Stimulated activated CD8-positive, alpha-beta memory T cell treated with anti-CD3 and anti-CD28 coated beads, Interleukin-4, amount 100 ng/mL, for 1 hour (primary cell): ENCODE data around the gene UBTD2.
"Not testable (repeated sequence)": the region's sequence is repeated elsewhere in the genome, so short reads cannot be mapped to it uniquely, and the experiment has no call there.

Experiments used
- DNase-seq, 2 donors: peaks; one replicate each; pipeline ENCODE4 v3.0.0-alpha.2; 2020; ENCODE audit warnings: low read depth in 2 of 2, low spot score in 1 of 2

UBTD2 gene

DNA sequence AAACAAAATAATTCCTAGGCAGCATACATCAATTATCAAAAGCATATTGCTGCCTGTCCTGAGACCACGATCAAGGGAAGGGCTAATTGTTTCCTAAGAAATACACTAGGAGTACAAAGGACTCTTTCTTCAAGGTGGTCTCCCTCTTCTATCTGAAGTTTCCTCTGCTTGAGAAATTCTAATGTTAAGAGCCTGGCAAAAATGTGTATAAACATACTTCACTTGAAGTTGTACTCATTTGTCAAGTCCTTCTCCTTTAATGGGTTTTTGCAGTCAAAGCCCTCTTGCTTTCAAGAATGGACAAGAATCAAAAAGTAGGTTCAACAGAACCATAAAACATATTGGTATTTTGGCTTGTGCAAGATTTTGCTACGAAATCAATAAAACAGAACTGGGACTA, 31.1 kb downstream of the UBTD2 start:
- DNase-seq, result no peak

DNA sequence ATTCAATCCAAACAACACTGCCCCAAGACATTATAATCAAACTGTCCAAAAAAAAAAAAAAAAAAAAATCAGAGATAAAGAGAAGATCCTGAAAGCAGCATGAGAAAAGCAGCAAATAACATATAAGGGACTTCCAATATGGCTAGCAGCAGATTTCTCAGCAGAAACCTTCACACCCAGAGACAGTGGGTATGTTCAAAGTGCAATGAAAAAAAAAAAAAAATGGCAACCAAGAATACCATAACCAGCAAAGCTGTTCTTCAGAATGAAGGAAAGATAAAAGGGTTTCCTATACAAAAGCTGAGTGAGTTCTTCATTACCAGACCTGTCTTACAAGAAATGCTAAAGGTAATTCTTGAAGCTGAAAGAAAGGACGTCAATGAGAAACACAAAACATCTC, 32.1 kb downstream of the UBTD2 start:
- no peak for DNase-seq

DNA sequence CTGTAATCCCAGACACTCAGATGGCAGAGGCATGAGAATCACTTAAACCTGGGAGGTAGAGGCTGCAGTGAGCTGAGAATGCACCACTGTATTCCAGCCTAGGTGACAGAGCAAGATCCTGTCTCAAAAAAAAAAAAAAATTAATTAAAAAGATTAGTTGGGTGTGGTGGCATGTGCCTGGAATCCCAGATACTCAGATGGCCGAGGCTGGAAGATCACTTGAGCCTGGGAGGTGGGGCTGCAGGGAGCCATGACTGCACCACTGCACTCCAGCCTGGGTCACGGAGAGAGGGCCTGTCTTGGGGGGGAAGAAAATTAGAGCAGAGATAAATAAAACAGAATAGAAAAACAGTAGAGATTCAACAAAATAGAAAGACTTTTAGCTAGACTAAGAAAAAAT, 34.9 kb downstream of the UBTD2 start:
- no peak for DNase-seq

DNA sequence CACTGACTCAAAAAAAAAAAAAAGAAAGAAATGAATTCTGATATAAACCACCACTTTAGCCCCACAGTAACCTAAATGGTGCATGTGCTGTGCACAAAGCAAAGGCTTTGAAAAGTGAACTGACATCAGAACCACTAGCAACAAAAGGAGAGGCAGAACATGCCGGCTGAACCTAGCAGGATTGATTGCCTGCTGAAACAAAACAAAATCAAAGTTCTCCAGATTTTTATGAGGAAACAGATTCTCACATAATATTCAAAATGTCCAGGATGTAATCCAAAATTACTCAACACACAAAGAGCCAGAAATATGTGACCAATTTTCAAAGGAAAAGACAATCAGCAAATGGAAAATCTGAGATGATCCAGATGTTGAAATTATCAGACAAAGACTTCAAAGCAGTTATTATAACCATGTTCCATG, 37.9 kb downstream of the UBTD2 start:
- no peak for DNase-seq

DNA sequence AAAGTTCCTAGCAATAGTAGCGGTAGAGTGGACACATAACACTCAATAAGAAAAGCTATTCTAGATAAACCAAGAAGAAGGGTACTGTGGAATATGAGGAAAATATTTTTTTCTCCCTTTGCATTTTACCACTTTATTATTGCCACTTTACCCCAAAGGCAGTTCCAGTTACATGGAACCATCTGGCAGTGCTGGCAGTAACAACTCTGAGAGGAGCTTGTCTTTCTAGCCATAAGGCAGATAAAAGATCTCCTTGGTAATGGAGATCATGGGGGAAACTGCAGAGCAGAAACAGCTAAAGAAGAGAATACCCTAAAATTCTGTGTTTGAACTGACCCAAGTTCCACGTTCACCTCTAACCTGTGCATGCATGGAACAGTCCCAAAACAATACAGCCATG, 38.5 kb downstream of the UBTD2 start:
- no peak for DNase-seq

DNA sequence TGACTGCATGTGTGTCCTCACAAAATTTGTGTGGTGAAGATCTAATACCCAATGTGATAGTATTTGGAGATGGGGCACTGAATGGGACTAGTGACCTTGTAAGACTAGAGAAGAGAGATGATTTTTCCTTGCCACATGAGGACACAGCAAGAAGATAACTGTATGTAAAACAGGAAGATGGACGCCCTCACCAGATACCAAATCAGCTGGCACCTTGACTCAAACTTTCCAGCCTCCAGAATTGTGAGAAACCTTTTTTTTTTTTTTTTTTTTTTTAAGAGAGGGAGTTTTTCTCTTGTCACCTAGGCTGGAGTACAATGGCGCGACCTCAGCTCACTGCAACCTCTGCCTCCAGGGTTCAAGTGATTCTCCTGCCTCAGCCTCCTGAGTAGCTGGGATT, 40.3 kb downstream of the UBTD2 start:
- DNase-seq, result no peak

DNA sequence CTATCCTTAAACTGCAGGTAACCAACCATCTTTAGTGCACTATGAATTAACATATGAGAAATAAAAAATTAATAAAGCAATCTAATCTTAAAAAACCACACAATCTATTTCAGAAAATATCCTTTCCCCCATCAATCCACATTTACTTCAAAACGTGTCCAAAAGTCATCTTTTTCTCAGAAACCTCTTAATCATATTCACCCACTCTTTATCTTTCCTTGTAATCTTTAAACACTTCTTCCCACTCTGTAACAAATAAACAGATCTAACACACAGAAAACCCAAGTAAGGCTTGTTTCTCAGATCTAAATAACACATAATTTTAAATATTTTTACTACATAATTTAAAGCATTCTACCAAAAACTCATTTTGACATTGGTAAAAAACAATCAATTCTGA, 45.2 kb downstream of the UBTD2 start:
- DNase-seq, result no peak

DNA sequence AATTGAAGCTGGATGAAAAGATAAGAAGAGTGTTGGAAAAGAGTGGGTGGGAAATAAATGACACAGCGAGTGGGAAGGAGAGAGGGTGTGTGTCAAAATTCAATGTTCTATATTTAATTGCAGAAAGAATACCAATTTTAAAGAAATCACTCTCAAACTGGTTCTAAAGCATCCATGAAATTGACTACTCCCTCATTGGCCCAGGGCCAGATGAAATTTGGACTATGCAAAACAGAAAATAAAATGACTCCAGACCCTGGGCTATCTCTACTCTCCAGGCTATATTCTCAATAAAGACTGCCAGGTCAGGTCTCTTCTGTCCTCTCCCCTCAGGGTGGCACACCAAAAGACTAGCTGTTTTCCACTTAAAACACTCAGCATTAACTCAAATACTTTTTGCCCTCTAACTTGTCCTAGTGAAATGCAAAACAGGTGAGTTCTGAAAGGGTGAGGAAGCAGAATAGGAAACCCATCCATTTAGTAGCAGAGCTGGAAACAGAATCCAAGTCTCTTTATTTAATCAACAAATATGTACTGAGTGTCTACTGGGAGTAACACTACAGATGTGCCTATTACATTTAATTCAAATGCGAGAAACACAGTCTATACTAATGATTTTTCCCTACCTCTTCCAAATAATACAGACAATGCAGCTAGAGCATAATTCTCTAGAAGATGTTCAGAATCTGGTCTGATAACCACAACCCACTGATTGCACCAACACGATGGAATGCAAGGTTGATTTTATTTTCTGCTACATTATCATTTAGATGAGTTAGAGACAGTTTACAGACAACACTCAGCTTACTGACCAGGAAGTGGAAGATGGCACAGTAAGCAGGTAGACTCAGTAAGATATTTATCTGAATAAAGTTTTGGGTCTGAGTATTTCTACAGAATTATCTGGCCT, 47.5 kb downstream of the UBTD2 start:
- no peak for DNase-seq

DNA sequence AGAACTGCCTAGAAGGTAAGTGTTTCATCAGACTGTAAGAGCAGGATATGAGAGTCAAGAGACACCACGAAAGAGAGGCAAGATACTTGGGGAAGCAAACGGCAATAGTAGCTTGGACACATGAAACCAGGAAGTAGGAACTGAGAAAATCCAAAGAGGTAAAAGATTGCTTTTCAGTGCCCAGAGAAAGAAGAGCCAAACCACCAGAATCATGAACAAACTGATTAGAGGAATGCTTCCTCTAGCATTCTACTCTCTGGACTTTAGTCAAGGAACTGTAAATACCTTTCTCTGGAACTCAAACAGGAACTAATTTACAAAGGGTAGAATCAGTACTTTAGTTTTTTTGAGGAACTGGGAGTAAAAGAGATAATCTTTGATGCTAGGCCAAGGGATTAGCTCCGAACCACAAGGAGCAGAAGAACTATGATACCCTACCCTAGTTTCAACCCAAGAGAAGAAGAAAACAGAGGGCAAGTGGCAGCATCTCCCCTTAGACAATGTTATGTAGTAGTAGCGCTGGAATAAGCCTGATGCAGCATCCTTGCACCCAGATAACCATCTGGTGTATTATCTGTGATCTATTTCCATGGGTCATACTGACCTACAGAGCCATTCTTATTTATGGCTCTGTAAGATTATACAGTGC, 48.3 kb downstream of the UBTD2 start:
- DNase-seq, result no peak

DNA sequence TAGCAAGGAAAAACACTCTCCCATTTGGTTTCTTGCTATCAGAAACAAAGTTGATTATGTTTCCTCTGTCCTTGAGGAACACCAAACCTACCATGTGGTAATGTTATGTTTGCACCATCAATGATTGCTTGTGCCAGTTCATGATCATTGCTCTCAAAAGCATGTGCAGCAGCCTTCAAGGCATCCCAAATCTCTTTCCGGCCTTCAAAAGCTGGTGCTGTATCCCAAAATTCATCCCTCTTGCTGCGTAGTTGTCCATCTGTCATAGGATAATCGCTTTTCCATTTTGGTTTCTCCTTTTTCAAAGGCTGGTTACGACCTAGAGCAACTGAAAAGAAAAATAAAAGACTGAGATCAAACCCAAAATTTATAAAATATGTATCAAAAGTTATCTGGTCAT, 49.5 kb downstream of the UBTD2 start:
- no peak for DNase-seq

DNA sequence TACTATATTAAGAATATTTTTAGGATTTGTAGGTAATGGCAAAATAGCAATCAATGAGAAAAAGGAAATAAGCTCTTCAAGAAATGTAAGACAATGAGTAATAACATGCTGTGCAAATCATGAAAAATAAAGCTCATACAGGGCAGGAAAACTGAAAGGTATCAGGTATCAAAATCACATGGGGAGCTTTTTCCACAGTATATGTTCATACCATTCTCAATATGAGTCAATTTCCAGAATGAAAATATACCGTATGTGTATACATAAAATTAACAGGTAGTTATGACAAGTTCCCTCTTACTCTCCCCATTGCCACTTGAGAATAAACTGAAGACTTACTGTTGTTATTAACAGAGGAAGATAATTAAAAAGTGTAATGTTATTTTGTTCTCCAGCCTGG, 53.7 kb downstream of the UBTD2 start:
- DNase-seq, result no peak

DNA sequence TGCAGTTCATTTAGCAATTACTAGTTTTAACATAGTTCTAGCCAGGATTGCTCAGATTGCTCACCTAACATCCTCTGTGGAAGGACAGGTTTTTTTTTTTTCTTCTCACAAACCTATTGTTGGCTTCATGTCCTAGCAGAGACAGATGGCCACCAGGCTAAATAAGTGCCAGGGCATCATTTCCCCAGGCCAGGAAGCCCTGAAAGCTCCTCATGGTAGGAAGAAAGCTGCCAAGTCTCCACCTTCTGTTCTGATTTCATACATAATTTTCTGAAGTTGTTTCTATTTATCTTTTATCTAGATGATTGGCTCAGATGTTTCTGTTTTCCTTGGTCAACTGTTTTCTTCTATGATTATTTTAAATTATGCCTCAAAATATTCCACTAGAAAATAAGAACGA, 58.6 kb downstream of the UBTD2 start:
- no peak for DNase-seq

DNA sequence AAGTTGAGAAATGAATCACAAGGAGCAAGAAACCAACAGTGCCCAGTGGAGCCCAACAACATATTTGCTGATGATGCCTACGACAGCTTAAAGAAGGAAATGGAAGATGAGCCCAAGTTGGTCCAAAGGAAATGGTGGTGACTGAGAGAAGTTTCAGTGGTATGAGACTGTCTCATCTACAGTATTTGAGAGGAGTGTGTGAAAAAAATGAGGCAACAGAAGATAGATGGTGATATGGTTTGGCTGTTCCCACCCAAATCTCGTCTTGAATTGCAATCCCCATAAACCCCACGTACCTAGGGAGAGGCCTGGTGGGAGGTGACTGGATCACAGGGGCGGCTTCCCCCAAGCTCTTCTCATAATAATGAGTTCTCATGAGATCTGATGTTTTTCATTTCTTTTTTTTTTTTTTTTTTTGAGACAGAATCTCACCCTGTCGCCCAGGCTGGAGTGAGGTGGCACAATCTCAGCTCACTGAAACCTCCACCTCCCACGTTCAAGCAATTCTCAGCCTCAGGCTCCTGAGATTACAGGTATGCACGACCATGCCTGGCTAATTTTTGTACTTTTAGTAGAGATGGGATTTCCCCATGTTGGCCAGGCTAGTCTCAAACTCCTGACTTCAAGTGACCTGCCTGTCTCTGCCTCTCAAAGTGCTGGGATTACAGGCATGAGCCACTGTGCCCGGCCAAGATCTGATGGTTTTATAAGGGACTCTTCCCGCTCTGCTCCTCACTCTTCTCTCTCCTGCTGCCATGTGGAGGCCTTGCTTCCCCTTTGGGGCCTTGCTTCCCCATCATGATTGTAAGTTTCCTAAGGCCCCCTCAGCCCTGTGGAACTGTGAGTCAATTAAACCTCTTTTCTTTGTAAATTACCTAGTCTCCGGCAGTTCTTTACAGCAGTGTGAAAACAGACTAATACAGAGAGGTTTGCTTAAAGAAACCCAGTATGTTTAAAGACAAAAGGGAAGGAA, 59.4 kb downstream of the UBTD2 start:
- no peak for DNase-seq

DNA sequence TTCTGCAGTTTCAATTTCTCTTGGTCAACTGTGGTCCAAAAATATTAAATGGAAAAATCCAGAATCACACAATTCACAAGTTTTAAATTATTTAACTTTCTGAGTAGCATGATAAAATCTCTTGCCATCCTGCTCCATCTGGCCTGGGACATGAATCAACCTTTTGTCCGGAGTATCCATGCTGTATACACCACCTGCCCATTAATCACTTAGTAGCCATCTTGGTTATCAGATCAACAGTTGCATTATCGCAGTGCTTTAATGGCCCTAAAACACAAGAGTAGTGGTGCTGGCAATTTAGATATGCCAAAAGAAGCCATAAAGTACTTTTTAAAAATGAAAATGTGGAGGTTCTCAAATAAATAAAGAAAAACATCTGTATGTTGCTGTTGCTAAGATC, 64.3 kb downstream of the UBTD2 start:
- DNase-seq, result no peak

DNA sequence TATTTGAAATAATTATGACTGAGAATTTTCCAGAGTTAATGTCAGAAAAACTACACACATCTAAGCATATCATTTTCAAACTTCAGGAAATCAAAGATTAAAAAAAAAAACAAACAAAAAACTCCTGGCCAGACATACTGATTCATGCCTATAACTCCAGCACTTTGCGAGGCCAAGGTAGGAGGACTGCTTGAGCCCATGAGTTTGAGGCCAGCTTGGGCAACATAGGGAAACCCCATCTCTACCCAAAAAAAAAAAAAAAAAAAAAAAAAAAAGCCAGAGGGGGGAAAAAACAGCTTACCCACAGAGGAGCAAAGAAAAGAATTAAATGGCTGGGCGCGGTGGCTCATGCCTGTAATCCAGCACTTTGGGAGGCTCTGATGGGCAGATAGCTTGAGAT, 67.2 kb downstream of the UBTD2 start:
- no peak for DNase-seq

DNA sequence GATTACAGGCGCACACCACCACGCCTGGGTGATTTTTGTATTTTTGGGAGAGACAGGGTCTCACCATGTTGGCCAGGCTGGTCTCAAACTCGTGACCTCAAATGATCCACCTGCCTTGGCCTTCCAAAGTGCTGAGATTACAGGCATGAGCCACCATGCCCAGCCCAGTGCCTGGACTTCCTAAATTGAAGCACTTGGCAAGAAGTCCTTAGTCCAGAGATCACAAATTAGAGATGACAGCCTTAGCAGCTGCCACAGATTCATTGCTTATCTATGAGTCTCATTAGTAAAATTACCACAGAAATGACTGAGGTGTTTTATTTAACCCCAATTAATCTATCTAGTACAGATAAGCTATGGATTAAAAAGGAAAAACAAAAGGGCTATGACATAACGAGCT, 70.4 kb downstream of the UBTD2 start:
- no peak for DNase-seq

DNA sequence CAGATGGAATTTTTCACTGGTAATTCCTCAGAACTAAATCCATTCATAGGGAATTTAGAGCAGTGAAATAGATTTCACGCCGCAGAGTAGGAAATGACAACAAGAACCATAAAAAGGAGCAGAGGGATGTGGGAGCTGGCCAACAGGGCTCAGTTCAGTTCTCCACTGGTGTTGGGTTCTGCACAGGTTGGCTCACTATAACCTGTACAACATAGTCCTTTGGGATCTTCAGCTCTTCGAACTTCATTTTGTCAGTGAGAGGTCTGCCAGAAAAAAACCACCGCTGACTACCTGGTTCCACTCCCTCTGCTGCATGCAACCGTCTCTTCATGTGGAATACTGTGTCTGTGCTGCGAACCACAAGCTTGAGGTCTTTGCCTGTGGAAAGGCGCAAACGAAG, 71.9 kb downstream of the UBTD2 start:
- no peak for DNase-seq

DNA sequence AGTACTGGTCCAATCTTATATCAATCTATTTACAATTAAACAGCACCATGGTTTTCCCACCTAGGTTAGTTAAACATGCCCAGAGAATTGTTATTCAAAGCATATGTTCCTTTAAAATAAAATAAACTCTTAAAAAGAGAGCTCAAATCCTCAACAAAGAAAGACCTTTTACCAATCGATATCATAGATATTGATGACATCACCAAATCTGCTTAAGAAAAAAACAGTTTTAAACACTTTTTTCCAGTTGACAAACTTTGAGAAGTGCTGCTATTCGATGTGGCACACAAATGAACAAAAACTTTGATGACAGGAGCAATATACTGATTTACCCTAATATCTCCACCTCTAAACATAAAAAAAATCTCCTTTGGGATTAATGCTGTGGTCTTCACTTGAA, 73.8 kb downstream of the UBTD2 start:
- no peak for DNase-seq

DNA sequence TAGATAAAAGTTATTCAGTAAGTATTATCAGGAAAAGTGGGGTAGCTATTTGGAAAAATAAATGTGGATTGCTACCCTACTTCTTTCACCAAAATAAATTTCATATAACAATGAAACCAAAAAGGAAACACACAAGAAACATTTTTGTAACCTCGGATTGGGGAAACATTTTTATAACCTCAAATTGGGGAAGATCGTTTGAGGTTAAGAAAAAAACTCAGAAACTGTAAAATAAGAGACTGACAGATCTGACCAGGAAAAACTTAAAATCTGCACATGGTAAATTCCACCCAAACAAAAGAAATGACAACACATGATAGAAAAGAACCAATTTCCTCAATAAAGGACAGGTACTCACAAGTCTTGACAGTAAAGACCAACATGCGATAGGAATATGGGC, 76.1 kb downstream of the UBTD2 start:
- DNase-seq, result no peak

DNA sequence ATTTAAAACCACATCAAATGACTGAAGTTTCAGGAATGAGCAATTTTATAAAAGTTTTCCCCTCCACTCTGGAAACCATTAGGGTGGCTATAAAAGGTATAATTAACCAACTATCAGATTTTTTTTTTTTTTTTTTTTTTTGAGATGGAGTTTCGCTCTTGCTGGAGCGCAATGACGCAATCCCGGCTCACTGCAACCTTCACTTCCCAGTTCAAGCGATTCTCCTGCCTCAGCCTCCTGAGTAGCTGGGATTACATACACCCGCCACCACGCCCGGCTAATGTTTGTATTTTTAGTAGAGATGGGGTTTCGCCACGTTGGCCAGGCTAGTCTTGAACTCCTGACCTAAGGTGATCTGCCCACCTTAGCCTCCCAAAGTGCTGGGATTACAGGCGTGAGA, 77.6 kb downstream of the UBTD2 start:
- not testable (repeated sequence) for DNase-seq

DNA sequence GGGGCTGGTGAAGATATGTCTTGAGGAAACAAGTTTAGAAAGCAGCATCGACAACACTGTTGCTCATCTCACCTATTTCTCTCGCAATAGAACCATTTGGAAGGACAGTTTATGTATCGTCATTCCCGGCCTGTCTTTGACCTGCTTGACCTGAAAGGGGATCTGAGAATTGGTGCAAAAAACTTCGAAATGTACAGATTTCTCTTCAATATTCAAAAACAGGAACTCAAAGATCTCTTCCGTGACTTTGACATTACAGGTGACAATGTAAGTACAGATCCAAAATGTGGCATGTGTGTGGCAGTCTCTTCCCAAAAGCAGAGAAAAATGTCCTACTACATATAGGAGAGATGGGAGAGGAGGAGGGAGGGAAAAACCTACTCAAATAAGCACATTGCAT, 83.1 kb downstream of the UBTD2 start:
- no peak for DNase-seq

DNA sequence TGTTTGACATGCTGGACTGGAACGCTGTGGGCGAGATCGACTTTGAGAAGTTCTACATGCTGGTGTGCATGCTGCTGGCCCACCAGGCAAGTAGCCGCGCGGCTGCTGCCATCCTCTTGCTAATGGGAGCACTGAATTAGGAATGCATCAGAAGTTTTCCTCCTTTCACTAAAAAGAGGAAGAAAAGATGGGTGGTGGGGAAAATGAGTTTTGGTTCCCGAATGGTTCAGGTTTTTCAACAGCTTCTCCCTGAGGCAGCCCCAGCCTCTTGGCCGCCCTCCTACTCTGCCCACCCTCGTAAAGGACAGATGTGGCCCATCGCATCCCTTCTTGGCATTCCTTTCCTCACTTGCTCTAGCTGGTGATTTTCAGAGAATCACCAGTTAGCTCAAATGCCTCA, 84.1 kb downstream of the UBTD2 start:
- DNase-seq, result no peak
